CD4-positive, alpha-beta T cell treated with Interleukin-17A for 1 hour (primary cell): ENCODE results near the gene SLAMF9.

Experiments
- DNase-seq: peaks from one replicate; pipeline ENCODE4 v3.0.0-alpha.2; 2020

The SLAMF9 gene

DNA sequence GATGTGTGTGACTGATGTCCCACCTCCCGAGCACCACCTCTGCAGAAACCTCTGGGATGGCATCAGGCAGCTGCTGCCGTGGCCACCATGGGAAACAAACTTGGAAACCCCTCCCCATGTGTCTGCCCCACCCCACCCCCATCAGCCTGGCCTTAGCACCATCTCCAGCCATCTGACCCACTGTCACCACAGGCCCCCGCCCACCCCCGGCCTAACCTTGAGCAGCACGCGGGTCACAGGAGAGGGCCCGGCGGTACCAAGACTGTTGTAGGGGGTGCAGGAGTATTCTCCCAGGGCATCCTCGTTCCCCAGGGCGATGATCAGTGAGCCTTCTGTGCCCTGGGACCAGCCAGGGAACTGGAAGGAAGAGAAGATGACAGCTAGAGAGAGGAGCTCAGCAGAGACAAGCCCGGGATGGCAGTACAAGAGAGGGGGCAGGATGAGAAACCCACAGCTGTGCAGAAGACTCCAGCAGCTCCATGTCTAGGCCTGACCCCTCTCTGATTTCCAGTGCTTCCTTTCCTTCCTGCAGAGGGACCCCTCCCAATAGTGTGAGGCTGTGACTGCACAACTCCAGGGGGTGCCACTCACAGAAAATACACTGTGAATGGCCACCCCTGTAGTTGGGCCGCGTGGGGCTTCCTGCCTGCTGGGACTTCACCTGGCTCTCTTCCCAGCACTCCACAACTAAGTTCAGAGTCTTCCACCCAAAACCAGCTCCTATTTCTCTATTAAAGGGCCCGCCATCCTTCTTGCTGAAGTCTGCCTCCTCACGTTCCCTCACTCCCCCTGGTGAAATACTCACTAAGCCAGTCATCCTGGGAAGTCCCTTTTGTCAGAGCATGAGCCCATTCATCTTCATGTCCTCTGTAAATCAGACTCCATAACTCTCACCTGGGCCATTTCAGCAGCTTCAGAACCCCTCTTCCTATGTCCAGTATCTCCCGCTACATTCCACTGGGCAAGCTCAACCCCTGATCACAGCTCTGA lies 21.4 kb downstream of the SLAMF9 start:
- DNase-seq: no peak

DNA sequence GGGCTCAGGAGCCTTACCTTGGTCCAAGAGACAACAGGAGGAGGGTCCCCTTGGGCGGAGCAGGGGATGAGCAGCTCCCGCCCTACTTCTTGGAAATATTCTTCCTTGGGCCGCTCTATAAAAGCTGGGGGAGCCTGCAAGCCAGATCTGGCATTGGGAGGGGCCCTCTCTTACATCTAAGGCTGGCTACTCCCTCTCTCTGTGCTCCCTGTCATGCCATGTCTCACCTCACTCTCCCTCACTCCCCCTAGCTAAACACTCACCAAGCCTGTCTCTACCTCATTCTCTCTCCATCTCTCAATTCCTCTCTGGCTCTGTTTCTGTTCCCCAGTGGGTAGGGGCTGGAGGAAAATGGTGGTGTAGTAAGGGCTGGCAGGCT lies 22.3 kb downstream of the SLAMF9 start:
- no peak for DNase-seq

DNA sequence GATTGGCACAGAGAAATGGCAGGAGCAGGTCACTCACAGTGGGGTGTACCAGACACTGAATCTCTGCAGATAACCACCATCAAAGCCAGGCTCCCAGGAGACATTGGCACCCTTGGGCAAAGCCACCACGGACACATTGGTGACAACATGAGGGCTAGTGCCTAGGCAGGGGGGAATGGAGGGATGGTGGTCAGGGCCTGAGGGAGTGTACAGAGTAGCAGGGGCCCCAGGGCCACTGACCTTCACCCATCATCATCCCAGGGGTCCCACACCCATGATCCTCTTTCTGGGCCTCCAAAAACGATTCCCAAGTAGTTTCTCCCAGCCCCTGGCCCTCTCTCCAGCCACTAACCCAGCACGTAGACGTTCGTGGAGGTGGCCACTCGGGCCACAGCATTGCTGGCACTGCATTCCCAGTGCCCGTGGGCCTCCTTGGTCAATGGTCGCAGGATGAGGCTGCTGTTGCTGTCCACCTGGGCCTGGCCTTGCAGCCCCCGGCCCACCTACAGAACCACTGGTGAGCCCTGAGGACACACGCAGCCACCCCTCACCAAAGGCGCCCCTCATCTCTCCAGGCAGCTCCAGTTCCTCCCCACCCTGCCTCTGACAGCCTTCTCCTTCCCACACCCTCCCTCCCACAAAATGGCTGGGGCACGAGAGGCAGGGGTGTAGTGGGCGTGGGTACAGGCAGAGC lies 22.8 kb downstream of the SLAMF9 start:
- no peak for DNase-seq

DNA sequence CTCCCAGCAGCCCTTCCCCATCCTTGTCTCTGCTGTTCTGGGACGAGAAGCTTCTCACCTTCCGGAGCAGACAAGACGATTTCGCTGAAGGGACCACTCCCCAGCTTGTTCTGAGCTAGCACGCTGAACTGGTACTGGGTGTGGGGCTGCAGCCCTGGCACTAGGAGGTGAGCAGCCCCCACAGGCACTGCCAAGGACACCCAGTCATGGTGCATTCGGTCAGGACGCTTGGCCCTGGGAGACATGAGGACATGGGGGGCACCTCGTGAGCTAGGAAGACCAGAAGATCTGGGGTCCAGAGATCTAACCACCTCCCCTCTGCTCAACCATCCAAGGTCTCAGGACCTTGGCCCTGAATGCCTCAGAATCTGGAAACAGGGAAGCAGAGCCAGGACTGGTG lies 23.4 kb downstream of the SLAMF9 start:
- DNase-seq: no peak

DNA sequence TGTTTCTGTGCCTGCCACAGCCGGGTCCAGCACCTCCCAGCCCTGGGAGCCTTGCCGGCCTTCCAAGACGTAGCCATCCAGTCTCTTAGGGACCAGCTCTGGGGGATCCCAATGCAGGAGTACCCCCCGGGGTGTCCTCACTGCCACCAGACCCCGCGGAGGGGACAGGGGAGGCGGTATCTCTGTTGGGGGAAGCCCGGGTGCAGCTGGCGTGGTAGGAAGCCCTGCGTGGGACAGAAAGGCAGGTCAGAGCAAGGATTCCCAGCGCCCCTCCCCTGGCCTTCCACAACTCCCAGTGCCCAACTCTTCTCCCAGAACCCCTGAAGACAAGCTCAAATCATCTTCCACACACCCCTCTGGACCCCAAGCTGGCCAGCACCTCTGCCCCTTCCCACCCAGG lies 23.8 kb downstream of the SLAMF9 start:
- DNase-seq: no peak

DNA sequence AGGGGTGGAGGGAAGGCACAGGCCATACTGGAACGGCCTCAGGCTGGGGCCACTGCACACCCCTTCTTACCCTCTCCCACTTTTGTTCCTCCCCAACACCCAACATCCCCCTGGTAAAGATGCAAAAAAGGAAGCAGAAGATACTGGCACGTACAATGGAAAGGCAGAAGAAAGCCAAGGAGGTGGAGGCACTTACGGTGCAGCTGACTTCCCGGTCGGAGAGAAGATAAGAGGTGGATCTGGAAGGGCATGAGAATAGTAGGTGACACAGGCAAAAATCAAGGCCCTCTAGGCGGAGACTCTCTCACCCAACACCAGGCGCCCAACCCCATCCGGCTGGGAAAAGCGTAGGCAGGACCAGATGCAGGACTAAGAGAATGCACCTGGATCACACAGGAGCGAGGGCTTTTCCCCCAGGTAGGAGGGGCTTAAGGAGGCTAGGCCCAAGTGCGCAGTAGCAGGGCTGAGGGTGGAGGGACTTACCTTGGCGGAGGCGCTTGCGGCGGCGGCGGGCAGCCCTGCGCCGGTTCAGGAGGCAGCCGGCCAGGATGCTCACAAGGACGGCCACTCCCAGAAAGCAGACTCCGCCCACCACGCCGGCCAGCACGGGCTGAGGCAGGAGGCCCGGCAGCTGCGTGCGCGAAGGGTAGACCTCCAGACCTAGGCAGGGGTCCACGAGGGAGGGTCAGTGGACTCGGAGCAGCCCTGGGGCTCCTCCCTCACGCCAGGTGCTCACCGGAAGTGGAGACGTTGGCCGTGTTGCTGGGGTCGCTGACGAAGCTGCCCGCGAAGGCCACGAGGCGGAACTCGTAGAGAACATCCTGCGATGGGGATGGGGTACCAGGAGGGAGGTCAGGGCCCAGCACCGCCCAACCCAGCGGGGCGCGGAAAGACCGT lies 24.6 kb downstream of the SLAMF9 start:
- no peak for DNase-seq

DNA sequence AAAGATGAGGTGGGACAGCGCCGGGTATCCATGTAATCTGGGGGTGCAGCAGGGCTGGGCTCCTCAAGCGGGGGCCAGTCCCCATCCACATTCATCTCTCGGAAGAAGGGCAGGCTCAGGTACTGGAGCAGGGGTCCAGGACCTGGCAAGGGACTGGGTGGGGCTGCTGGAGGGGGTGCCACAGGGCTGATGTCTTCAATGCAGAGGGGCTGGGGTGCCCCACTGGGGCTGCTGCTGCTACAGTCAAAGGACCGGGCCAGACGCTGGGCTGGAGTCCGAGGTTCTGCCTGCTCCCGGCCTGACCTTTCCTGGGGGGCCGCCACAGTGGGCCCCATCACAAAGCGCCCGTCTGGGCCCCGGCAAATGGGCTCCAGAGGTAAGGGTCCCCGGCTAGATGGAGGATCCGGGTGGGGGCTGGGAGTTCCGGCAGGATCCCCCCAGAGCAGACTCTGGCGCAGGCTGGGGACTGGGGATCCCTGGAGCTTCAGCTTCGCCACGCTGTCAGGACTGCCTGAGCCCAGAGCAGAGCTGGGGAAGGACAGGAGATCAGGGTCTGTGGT lies 25.5 kb downstream of the SLAMF9 start:
- no peak for DNase-seq

DNA sequence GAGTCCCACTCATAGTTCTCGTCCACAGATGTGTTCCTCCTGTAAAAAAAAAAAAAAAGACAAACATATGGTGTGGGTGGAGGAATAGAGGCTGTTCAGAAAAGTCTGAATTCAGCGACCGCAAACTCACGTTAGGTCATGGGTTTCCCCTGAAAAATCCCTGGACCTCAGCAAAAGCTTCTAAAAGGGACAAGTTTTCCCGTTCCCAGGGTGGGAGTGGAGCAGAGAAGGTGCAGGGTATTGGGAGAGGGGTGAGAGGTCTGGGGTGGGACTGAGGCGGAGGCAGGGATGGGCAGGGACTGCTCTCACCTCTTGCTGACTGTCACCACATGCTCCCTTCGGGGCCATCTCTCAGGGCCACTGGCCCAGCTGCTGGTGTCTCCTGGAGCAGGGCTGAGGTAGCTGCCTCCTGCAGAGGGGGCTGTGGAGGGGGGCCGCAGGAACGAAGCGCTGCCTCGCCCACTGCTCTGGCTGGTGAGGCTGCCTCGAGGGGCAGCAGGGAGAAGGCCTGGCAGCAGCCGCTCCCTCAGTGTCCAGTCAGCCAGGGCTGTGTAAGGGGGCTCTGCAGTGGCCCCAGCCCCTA lies 26.1 kb downstream of the SLAMF9 start:
- DNase-seq: no peak

DNA sequence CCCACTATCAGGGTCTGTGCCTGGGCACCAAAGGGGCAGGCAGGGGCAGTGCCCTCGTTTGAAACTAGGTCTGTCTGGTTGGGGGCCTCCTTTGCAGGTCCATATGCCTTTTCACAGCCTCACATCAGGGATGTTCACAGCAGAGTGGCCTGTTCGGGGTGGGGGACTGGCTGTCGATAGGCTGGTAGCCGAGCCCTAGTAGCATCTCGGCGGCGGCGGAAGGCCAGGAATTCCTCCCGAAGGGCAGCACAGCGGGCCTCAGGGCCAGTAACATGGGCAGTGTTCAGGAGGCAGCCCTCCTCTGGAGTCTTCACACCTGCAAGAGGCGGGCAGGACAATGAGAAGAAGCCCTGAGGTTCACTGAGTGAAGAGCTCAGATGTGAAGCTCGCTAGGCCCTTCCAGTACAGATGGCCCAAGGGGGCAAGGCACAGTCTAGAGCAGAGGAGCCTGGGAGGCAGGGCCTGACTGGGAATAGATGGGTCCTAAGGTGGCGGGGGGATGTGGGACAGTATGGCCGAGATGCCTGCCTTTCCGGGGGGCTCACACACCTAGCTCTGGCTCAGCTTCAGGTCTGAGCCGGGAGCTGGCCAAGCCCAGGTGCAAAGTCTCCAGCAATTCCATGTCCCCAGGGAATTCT lies 26.7 kb downstream of the SLAMF9 start:
- DNase-seq: no peak

DNA sequence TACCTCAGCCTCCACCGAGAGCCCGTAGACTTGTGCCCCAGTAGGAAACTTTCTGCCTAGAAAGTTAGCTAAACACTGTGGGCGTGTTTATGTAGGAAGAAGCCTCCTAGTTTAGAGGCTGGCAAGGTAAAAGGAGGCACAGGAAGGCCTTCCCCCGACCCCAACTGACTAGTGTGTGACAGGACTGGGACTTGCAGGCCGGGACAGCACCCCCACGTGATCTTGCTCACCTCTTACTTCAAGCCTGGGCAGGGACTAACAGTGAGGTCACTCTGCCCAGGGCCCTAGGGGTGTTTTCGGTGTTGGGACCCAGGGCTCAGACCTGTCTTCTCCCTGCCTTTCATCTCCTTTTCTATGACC lies 28.3 kb downstream of the SLAMF9 start:
- DNase-seq: no peak

DNA sequence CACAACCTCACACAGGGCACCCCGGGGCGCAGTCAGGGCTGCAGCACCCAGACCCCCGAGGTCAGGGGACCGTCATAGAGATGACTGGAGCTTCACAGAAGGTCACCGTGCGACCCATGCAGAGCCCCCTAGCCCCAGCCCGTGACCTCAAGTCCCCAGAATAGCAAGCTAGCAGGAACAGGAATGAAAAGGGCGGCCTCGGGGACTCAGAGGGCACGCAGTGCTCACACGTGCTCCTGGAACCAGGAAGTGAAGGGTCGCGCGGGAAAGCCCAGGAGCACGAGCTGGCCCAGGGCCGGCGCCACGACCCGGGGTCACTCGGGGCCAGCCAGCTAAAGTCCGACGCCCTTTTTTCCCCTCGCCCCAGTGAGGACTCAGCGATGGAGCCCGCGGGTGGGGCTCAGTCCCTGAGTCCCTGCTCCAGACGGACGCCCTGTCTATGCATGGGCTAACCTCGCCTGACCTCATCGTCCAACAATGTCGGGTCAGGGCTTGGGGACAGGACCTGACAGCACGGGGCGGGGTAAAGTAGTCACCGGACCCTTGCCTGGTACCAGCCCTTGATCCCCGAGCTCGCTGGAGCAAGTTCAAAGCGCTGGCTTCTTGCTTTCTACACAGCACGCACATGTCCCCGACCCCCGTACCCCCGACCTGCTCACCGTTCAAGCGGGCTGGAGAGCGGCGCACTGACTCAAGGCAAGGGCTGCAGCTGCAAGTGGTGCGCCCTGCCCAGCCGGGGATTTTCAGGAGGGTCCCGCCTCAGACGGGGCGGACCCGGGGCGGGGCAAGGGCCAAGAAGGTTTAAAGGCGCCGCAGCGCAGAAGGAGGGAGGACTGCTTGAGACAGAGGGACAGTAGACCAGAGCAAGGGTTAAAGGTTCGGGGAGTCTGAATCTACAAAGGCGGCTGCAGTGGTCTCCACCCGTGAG lies 29.0 kb downstream of the SLAMF9 start, which contains the start of gene TAGLN2:
Gene TAGLN2 (minus strand): TSS at position 717 of the 928 bp plus-strand sequence. CDS start 4,998 bp downstream, outside the sequence.
- peak; percentile 94 for DNase-seq

DNA sequence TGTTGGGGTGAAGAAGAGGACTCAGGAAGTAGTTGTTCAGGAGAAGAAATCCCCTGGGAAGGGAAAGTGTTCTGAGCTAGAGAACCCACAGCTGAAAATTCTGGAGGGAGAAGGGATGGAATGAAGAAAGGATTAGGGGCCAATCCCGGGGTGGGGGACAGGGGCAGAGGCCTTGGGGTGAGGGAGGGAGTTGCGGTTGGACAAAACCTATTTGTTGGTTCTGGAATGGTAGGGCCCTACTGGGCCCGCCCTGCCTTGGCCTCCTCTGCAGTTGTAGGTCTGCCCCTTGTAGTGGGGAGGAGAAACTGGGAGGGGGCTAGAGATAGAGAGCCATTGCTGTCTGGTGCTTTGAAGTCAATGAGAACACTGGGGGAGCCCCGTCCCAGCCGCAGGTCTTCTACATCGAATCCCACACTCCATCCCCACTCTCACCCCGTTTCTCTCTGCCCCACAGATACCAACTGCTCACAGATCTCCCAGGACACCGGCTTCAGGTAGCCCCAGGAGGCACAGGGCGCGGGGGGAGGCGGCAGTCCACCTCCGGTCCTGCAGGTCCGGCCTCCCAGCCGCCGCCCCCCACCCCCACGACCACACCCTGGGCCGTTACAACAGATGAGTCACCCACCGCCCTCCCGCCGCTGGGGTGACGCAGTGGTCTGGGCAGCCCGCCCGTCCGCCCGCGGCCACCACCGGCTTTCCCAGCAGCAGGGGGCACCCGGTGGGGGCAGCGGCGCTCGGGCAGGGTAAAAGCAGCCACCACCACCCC lies 29.8 kb downstream of the SLAMF9 start:
- DNase-seq: peak; percentile 87

DNA sequence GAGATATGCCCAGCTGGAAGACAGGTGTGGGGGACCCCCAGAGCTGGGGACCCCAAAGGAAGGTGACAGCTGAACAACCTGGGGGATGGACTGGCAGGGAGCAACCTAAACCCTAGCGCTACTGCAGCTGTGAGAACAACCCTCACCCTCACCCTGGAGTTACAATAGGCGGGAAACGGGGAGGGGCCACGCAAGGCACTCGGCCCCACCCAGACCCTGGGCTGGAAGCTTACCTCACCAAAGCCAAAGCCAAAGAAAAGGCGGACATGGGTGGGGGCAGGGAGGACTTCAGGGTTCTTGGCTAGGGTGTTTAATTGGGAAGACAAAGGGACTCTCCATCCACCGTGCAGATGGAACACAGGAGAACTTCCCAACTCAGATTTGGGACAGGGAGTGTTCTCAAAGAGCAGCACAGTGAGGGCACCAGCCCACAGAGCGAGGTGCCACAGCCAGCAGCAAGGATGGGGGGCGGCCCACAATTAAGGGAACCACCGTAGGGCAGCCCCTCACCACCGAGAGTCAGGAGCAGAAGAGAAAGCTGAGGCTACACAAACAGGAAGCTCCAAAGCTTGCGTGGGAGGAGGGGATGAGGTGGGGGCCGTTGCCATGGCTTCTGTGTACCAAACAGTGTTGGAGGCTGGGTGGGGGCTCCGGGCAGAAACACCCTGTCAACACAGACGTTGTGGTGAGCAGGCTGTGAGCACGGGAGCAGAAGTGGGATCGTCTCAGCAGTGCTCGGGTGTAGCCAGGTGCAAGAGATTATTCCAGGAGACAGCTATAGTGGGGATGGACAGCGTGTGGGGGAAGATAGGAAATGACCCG lies 30.6 kb downstream of the SLAMF9 start:
- DNase-seq: peak; percentile 97

DNA sequence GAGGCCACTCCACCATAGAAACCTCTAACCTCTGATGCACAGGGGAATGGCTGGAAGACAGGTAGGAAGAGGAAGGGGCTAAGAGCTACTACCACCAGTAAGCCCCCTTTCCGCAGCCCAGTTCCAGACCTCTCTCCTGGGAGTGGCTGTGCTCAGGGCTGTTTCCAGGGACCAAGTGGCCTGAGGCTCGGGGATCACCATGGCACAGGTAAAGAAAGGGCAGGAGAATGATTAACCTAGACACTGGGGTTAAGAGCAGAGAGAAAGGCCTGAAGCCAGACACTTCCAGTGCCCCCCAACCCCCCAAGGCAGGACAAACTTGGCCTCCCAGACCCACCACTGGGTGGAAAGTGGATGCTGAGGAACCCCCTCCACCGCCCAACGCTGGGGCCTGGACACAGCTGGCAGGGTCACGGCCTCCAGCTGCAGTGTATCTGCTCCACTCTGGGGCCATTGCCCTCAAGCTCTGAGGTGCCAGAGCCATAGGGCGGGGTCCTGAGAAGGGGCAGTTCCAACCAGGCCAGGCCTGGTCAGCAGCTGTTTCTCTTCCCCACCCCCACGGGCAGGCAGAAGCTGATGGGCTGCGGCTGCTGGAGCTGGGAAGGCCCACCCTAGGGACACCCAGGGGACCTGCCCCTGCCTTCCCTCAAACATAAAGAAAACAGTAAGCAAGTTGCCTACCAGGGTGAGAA lies 31.4 kb downstream of the SLAMF9 start:
- no peak for DNase-seq

DNA sequence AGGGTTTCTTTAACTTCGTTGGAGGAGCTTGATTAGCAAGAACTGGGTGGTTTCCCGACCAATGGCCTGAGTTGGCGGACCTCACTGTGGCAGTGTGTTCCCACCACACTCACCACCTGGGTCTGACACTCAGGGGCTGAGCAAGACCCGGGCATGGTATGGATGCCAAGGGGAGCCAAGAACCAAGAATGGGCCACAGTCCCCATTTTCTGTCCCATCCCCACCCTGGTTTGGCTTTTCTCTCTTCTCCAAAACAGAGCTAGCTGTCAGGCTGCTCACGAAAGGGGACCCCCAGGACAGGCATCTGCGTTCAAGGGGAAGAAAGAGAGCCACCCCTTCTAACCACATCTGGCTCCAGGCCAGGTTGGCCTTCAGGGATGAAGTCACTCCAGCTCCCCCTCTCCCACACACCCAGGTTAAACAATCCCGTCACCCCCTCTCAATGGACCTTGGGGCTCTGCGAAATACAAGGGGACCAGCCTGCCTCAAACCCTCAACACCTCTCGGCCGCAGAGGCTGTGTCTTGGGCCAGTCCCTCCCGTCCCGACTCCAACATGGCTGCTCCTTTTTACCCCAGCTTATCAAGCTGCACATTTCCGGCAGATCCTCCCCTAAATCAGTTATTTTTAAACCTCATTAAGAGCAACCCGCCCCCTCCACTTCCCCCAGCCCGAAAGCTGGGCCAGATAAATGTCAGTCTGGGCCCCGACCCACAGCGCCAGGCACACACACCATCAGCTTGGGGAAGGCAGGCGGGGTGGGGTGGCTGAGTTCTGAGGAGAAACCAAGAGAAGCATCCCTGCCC lies 32.1 kb downstream of the SLAMF9 start:
- peak; percentile 79 for DNase-seq

DNA sequence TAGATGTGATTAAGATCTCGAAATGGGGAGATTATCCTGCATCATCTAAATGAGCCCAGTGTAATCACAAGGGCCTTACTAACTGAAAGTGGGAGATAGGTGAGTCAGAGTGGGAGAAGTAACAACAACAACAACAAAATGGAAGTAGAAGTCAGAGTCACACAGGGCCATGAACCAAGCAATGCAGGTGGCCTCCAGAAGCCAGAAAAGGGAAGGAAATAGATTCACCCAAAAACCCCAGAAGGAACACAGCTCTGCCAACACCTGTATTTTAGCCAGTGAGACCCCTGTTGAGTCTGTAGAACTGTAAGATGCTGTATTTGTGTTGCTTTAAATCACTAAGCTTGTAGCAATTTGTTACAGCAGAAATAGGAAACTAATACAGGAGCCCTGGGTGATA lies 32.8 kb downstream of the SLAMF9 start:
- peak; percentile 57 for DNase-seq

DNA sequence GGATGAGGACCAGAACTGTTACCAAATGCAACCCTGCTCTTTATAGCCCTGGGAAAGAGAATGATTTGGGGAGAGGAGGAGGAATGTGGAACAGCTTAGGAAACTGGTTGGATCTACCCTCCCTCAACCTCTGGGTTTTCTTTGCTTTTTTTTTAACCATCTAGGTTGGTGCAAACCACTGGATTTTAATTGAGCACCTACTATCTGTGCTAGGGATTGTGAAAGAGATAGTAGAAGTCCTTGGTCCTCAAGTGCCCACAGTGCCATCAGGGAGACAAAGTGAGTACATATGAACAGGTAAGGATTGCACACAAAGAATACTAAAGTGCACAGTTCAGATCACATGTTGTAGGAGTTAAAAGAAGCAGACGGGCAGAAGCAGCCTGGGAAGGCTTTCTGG lies 33.4 kb downstream of the SLAMF9 start:
- no peak for DNase-seq
